Progenitor cell of endocrine pancreas (in vitro differentiated cells): ENCODE results near the gene ZNF592. TPM values are rescaled to one million over a fixed set of nuclear protein-coding genes. Genes with fewer than 3 reads are reported as not detected.
A peak's percentile ranks its signal among the peaks of the same experiment; 100 is the strongest.

Source experiments
- DNase-seq: peaks from one replicate; pipeline ENCODE4 v3.0.0; 2021; ENCODE audit warnings: low spot score; ENCODE audit not compliant: unreplicated experiment
- H3K27ac Mint-ChIP-seq: 2 replicates; pipeline ENCODE4 v1.8.0; 2021; ENCODE audit warnings: mild to moderate bottlenecking, moderate library complexity, mixed read lengths
- H3K27me3 Mint-ChIP-seq: 2 replicates; pipeline ENCODE4 v1.8.0; 2021; ENCODE audit warnings: mixed read lengths
- H3K36me3 Mint-ChIP-seq: 2 replicates; pipeline ENCODE4 v1.8.0; 2022; ENCODE audit warnings: mixed read lengths; ENCODE audit not compliant: insufficient read depth
- H3K4me1 Mint-ChIP-seq: 2 replicates; pipeline ENCODE4 v1.8.0; 2021; ENCODE audit warnings: low read depth, mixed read lengths
- H3K4me3 Mint-ChIP-seq: 2 replicates; pipeline ENCODE4 v1.8.0; 2021; ENCODE audit warnings: low read depth, mild to moderate bottlenecking, moderate library complexity, mixed read lengths
- H3K9me3 Mint-ChIP-seq: 2 replicates; pipeline ENCODE4 v1.8.0; 2021; ENCODE audit warnings: low read depth, mixed read lengths
- CTCF ChIP-seq: fragments of 200-600 bp; sonication (generic); IDR thresholded peaks from one replicate; pipeline ENCODE4 v1.5.0; 2021; ENCODE audit warnings: antibody characterized with exemption, mild to moderate bottlenecking; ENCODE audit not compliant: unreplicated experiment
- total RNA-seq: library from RNA; stranded (reverse); gene quantifications from 2 replicates; pipeline ENCODE4 v1.2.1, GENCODE V29; 2021

ZNF592 gene
- total RNA-seq, 1 donor from 2014 or later, result 40.5 TPM

- no peaks in the 10 kb centered on the region for H3K27me3 Mint-ChIP-seq
- no peak overlapping the region for H3K27ac Mint-ChIP-seq
Measured at GRCh38 chr15:84782346-84782745, 34.0 kb downstream of the ZNF592 start.

DNA sequence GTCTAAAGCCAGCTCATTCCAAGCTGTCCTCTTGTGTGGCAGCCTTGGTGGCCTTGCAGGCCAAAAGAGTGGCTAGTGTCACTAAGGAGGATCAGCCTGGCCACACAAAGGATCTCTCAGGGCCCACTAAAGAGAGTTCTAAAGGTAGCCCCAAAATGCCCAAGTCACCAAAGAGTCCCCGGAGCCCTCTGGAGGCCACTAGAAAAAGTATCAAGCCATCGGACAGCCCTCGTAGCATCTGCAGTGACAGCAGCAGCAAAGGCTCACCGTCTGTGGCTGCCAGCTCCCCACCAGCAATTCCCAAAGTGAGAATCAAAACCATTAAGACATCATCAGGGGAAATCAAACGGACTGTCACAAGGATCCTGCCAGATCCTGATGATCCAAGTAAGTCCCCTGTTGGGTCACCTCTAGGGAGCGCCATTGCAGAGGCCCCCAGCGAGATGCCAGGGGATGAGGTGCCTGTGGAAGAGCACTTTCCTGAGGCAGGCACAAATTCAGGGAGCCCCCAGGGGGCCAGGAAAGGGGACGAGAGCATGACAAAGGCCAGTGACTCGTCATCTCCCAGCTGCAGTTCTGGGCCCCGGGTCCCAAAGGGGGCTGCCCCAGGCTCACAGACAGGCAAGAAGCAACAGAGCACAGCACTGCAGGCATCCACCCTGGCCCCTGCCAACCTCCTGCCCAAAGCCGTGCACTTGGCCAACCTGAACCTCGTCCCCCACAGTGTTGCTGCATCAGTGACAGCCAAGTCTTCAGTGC is 35.3 kb downstream of the ZNF592 start:
- H3K9me3 Mint-ChIP-seq, result no peaks in the 10 kb centered on the region
- DNase-seq, result no peak
- no peak overlapping the region for H3K4me3 Mint-ChIP-seq
- H3K4me1 Mint-ChIP-seq, result no peaks in the 10 kb centered on the region
- TF ChIP-seq CTCF, result no peak
- H3K36me3 Mint-ChIP-seq, result peaks cover 17% of the 10 kb centered on the region
- no peaks in the 10 kb centered on the region for H3K27me3 Mint-ChIP-seq
- H3K27ac Mint-ChIP-seq, result no peak overlapping the region

More at GRCh38 chr15:84782346-84782745, 34.0 kb downstream of the ZNF592 start:
- Mint-ChIP-seq H3K4me1 (no peaks in the 10 kb centered on the region), H3K36me3 (peaks cover 20% of the 10 kb centered on the region), H3K9me3 (no peaks in the 10 kb centered on the region), H3K4me3 (no peak overlapping the region)
- TF ChIP-seq CTCF, result no peak
- DNase-seq, result no peak

DNA sequence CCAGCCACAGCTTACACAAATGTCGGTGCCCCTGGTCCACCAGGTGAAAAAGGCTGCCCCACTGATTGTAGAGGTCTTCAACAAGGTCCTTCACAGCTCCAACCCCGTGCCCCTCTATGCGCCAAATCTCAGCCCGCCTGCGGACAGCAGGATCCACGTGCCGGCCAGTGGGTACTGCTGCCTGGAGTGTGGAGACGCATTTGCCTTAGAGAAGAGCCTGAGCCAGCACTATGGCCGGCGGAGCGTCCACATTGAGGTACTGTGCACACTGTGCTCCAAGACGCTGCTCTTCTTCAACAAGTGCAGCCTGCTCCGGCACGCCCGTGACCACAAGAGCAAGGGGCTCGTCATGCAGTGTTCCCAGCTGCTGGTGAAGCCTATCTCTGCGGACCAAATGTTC is 35.9 kb downstream of the ZNF592 start:
- Mint-ChIP-seq H3K4me3 (no peak overlapping the region), H3K4me1 (peaks cover 1% of the 10 kb centered on the region), H3K27me3 (no peaks in the 10 kb centered on the region), H3K36me3 (peaks cover 16% of the 10 kb centered on the region), H3K27ac (no peak overlapping the region), H3K9me3 (no peaks in the 10 kb centered on the region)
- DNase-seq, result no peak
- no peak for TF ChIP-seq CTCF

GRCh38 chr15:84785053-84785452 is 36.7 kb downstream of the ZNF592 start:
- TF ChIP-seq CTCF, result no peak
- H3K27ac Mint-ChIP-seq, result no peak overlapping the region
- peaks cover 7% of the 10 kb centered on the region for H3K4me1 Mint-ChIP-seq

DNA sequence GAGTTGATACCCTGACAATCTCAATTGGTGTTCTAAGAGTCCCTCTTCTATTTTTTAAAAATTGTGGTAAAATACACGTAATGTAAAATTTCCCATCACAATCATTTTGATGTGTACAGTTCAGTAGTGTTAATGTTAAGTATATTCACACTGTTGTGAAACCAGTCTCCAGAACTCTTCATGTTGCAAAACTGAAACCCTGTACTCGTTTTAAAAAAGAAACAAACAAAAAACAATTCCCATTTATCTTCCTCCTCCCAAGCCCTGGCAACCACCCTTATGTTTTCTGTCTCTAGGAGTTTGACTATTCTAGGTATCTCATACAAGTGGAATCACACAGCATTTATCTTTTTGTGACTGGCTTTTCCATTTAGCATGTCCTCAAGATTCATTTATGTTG is 40.1 kb downstream of the ZNF592 start:
- Mint-ChIP-seq H3K27ac (peak overlapping the region; percentile 31), H3K36me3 (peaks cover 25% of the 10 kb centered on the region), H3K9me3 (no peaks in the 10 kb centered on the region), H3K27me3 (no peaks in the 10 kb centered on the region), H3K4me3 (no peak overlapping the region), H3K4me1 (peaks cover 12% of the 10 kb centered on the region)
- no peak for TF ChIP-seq CTCF
- DNase-seq, result no peak

More at GRCh38 chr15:84785053-84785452, 36.7 kb downstream of the ZNF592 start:
- Mint-ChIP-seq H3K4me3 (no peak overlapping the region), H3K27me3 (no peaks in the 10 kb centered on the region), H3K9me3 (no peaks in the 10 kb centered on the region), H3K36me3 (peaks cover 18% of the 10 kb centered on the region)
- DNase-seq, result no peak
